ENCODE results near the gene CCNI. TPM values are rescaled to one million over a fixed set of nuclear protein-coding genes. Genes with fewer than 3 reads are reported as not detected.
A peak's percentile ranks its signal among the peaks of the same experiment; 100 is the strongest.

Gene CCNI
- total RNA-seq, 4 donors from 2014 or later = 132 to 220 (median 176) TPM

DNA sequence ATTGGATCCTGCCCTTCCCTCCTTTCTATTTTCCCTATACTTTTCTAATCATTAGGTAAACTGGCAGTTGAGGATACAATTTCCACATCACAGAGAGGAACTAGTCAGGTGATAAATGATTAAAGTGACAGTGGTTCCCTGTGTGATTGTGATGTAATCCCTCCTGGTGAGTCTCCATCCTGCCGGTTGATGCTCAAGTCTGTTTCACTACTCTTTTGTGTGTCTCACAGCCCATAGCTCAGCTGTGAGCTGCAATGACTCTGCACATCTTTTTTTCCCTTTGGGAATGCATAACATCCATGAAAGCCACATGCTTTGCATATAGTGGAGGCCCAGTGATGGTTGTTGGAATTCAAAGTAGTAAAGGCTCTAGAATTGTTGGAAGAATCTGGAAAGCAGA is 60.4 kb downstream of the CCNI start:
- no peak for DNase-seq
- Histone ChIP-seq H3K36me3 (peaks cover 0 to 50% (median 0%) of the 10 kb centered on the region in 3 donors), H3K4me1 (no peaks in the 10 kb centered on the region), H3K4me3 (no peak overlapping the region), H3K9me3 (no peaks in the 10 kb centered on the region), H3K27me3 (no peaks in the 10 kb centered on the region), H3K27ac (no peak overlapping the region)
- TF ChIP-seq, protein P1, sequence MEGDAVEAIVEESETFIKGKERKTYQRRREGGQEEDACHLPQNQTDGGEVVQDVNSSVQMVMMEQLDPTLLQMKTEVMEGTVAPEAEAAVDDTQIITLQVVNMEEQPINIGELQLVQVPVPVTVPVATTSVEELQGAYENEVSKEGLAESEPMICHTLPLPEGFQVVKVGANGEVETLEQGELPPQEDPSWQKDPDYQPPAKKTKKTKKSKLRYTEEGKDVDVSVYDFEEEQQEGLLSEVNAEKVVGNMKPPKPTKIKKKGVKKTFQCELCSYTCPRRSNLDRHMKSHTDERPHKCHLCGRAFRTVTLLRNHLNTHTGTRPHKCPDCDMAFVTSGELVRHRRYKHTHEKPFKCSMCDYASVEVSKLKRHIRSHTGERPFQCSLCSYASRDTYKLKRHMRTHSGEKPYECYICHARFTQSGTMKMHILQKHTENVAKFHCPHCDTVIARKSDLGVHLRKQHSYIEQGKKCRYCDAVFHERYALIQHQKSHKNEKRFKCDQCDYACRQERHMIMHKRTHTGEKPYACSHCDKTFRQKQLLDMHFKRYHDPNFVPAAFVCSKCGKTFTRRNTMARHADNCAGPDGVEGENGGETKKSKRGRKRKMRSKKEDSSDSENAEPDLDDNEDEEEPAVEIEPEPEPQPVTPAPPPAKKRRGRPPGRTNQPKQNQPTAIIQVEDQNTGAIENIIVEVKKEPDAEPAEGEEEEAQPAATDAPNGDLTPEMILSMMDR (IDR thresholded peaks at IDR 0.05) = no peak
- TF ChIP-seq POLR2A (IDR thresholded peaks at IDR 0.05) = no peak

DNA sequence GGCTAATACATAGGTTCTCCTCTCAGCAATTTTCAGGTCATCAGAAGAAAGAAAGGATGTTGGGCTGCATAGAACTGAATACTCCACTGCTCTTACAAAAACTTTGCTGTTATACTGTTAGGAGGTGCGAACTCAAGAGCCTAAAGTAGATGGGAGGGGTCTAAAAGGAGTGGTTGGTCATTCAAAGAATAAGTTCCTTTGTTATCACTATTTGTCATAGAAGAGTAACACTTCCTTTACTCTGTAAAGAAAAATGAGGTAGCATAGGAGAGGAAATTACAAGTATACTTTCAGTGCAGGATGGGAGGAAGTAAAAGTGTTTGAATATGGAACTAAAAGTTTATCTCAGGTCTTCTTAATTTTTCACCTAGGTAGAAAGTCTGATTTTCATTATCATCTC is 61.5 kb downstream of the CCNI start:
- H3K4me1 ChIP-seq = no peaks in the 10 kb centered on the region
- H3K36me3 ChIP-seq = peaks cover 0 to 39% (median 0%) of the 10 kb centered on the region in 3 donors
- no peak overlapping the region for H3K27ac ChIP-seq
- TF ChIP-seq POLR2A (IDR thresholded peaks at IDR 0.05) = no peak
- TF ChIP-seq, protein P1 (IDR thresholded peaks at IDR 0.05) = no peak
- DNase-seq = no peak
- H3K4me3 ChIP-seq = no peak overlapping the region
- H3K9me3 ChIP-seq = no peaks in the 10 kb centered on the region
- no peaks in the 10 kb centered on the region for H3K27me3 ChIP-seq

DNA sequence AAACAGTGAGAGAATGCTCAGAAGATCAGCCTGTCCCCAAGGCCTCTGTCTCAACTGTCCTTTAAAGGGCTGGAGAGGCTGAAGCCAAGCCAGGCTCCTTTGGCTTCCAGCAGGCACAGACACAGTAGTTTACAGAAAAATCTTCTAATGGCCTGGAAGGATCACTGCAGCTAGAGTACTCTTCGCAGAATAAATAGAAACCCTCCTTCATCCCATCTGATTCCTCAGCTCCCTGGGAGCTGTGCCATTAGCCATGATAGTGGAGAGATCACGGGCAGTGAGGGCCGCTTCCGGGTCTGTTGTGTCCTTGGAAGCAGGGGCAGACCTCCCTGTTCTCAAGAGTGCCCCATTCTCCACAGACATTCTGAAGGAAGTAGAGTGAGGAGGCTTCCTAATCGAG is 63.1 kb downstream of the CCNI start:
- Histone ChIP-seq H3K4me3 (no peak overlapping the region), H3K4me1 (peaks cover 0 to 7% (median 2%) of the 10 kb centered on the region in 4 donors), H3K27me3 (no peaks in the 10 kb centered on the region), H3K36me3 (peaks cover 0 to 27% (median 0%) of the 10 kb centered on the region in 3 donors), H3K27ac (peak overlapping the region in 2 of 4 donors; percentile 13 to 15), H3K9me3 (no peaks in the 10 kb centered on the region)
- DNase-seq = no peak
- TF ChIP-seq, protein P1 (IDR thresholded peaks at IDR 0.05) = no peak
- TF ChIP-seq POLR2A (IDR thresholded peaks at IDR 0.05) = no peak

DNA sequence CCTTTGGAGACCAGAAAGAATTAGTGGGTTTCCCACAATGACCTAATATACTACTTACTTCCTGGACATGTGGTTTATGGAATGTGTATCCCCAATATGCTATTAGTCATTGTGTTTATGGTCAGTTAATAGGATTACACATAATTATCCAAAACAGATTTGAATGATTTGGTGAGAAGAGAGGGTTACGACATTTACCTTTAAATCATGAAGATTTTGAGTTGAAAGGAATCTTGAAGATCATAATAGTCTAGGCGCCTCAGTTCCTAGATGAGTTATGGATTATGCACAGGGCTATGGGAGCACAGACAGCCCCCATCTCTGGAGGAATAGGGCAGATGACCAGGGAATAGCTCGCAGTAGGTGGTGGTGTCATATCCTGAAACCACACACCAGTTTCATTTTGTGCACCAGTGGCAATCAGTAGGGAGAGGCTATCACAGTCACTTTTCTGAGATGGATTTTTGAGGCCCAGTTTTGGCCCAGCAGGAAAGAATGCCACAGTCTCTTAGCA is 64.9 kb downstream of the CCNI start:
- Histone ChIP-seq H3K4me3 (no peak overlapping the region), H3K36me3 (peaks cover 0 to 31% (median 0%) of the 10 kb centered on the region in 3 donors), H3K9me3 (no peaks in the 10 kb centered on the region), H3K27me3 (no peaks in the 10 kb centered on the region), H3K27ac (peak overlapping the region in 1 of 4 donors; percentile 12), H3K4me1 (peaks cover 0 to 16% (median 3%) of the 10 kb centered on the region in 4 donors)
- TF ChIP-seq, protein P1 (IDR thresholded peaks at IDR 0.05) = no peak
- TF ChIP-seq POLR2A (IDR thresholded peaks at IDR 0.05) = no peak
- no peak for DNase-seq

DNA sequence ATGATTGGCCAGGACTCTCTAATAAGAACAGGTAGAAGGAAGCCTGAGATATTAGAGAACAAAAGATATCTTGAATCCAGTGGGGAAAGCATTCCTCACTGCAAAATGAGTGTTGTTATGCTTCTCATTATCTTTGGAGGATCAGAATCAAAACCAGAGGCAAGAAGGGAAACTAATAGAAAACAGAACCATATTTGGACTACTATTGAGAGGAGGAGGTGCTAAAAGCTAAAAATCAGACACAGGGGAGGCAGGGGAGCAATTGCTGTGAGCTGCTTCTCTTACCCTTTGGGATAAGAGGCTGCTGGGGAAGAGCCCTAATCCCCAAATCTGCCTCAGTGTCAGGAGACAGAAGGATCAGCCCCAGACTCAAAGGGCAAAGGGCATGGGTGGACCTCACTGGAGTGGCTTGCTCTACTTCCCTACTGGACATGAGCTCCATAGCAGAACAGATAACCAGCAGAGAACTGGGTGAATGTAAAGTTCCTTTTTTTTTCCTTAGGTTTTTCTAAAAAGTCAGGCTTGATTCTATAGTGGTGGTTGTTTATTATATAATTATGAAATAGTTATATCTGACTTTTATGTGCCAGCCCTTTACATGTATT is 66.2 kb downstream of the CCNI start:
- Histone ChIP-seq H3K4me3 (no peak overlapping the region), H3K4me1 (peaks cover 0 to 16% (median 3%) of the 10 kb centered on the region in 4 donors), H3K27me3 (no peaks in the 10 kb centered on the region), H3K9me3 (no peaks in the 10 kb centered on the region), H3K36me3 (peaks cover 0 to 24% (median 0%) of the 10 kb centered on the region in 3 donors), H3K27ac (no peak overlapping the region)
- TF ChIP-seq POLR2A (IDR thresholded peaks at IDR 0.05) = no peak
- TF ChIP-seq, protein P1 (IDR thresholded peaks at IDR 0.05) = no peak
- no peak for DNase-seq

All from Peyer's patch (tissue), 4 donors.